OCI-LY7 (cell line): ENCODE measurements around the gene MORN1. TPM values are rescaled to one million over a fixed set of nuclear protein-coding genes. Genes with fewer than 3 reads are reported as not detected.
A peak's percentile ranks its signal among the peaks of the same experiment; 100 is the strongest.

Experiments used
- BruUV-seq: library from RNA; stranded (reverse); fragments of 400-500 nt; replicated peaks from 2 replicates; lab custom pipeline; 2021; lab: Mats Ljungman, UMichigan
- CTCF ChIA-PET: fragments of 300-600 bp; sonication (Branson Sonifier 250); formaldehyde crosslinking; loops from one replicate; lab custom pipeline; 2022; ENCODE audit warnings: antibody characterized with exemption; ENCODE audit not compliant: unreplicated experiment; lab: Charles Lee
- POLR2A ChIA-PET: fragments of 300-600 bp; sonication (Branson Sonifier 250); formaldehyde crosslinking; loops from one replicate; lab custom pipeline; 2022; ENCODE audit warnings: antibody characterized with exemption; lab: Charles Lee
- DNase-seq: peaks from one replicate; pipeline ENCODE4 v3.0.0-alpha.2; 2015; ENCODE audit warnings: low spot score
- H2AFZ ChIP-seq: fragments of 200-600 bp; sonication (generic), shearing (Covaris generic); 2 replicates; pipeline ENCODE4 v1.6.1; 2014; ENCODE audit warnings: mild to moderate bottlenecking, antibody characterized with exemption, low read length, moderate library complexity
- H3K27ac ChIP-seq: fragments of 200-600 bp; sonication (generic); 2 replicates; pipeline ENCODE4 v1.5.1; 2014; ENCODE audit warnings: mixed run types, low read depth, mild to moderate bottlenecking, moderate library complexity, low read length, inconsistent platforms; ENCODE audit not compliant: poor library complexity, severe bottlenecking
- H3K36me3 ChIP-seq: fragments of 200-600 bp; sonication (generic); 2 replicates; pipeline ENCODE4 v1.6.1; 2014; ENCODE audit warnings: mild to moderate bottlenecking, antibody characterized with exemption, low read length, moderate library complexity, mixed read lengths; ENCODE audit not compliant: insufficient read depth
- H3K4me1 ChIP-seq: fragments of 200-600 bp; sonication (generic); 2 replicates; pipeline ENCODE4 v1.5.1; 2014; ENCODE audit warnings: mild to moderate bottlenecking, low read length; ENCODE audit not compliant: insufficient read depth, poor library complexity, severe bottlenecking
- H3K4me2 ChIP-seq: fragments of 200-600 bp; sonication (generic); 2 replicates; pipeline ENCODE4 v1.6.1; 2014; ENCODE audit warnings: mild to moderate bottlenecking, low read length
- H3K4me3 ChIP-seq: fragments of 200-600 bp; sonication (generic); 2 replicates; pipeline ENCODE4 v1.5.1; 2014; ENCODE audit warnings: mild to moderate bottlenecking, low read depth, low read length; ENCODE audit not compliant: poor library complexity, severe bottlenecking
- H3K79me2 ChIP-seq: fragments of 200-600 bp; sonication (generic); 2 replicates; pipeline ENCODE4 v1.6.1; 2016; ENCODE audit warnings: low read depth, mild to moderate bottlenecking, low read length, moderate library complexity, mixed read lengths; ENCODE audit not compliant: insufficient read depth
- H3K9me2 ChIP-seq: fragments of 200-600 bp; sonication (generic); 2 replicates; pipeline ENCODE4 v1.6.1; 2016; ENCODE audit warnings: mild to moderate bottlenecking, low read length, mixed read lengths; ENCODE audit not compliant: insufficient read depth
- H3K9me3 ChIP-seq: fragments of 200-600 bp; sonication (generic); 2 replicates; pipeline ENCODE4 v1.6.1; 2014; ENCODE audit warnings: mild to moderate bottlenecking, mixed run types, low read length, mixed read lengths
- H4K20me1 ChIP-seq: fragments of 200-600 bp; sonication (generic); 2 replicates; pipeline ENCODE4 v1.6.1; 2014; ENCODE audit warnings: mild to moderate bottlenecking, antibody characterized with exemption, low read length, moderate library complexity, mixed read lengths; ENCODE audit not compliant: insufficient read depth
- EZH2phosphoT487 ChIP-seq: fragments of 200-600 bp; sonication (generic); IDR thresholded peaks from 2 replicates; pipeline ENCODE4 v1.6.1; 2018; ENCODE audit warnings: low read depth, borderline replicate concordance, mild to moderate bottlenecking, mixed run types, antibody characterized with exemption, low read length, moderate library complexity, mixed read lengths
- intact Hi-C: fragments of 100-400 bp; cut with micrococcal nuclease; formaldehyde crosslinking; loops from one replicate; pipeline ENCODE4 v1.10.0; 2022; ENCODE audit not compliant: unreplicated experiment
- total RNA-seq, 2 experiments: library from RNA; depleted of rRNA in 1 of 2; stranded (reverse); fragments of >200 nt in 1 of 2; shearing (Covaris generic) in 1 of 2; gene quantifications; 2 replicates each; pipeline ENCODE4 v1.2.3, GENCODE V29; 2014 to 2022
- TF ChIP-seq, protein P1 (sequence below): fragments of 200-600 bp; sonication (generic); conservative IDR thresholded peaks from 2 replicates; pipeline ENCODE4 v1.5.1; 2014; ENCODE audit warnings: mild to moderate bottlenecking, antibody characterized with exemption, low read length, moderate library complexity, mixed read lengths

MORN1 gene
- total RNA-seq, 2 experiments from 2014 or later, result 13.1 to 29.7 TPM

DNA sequence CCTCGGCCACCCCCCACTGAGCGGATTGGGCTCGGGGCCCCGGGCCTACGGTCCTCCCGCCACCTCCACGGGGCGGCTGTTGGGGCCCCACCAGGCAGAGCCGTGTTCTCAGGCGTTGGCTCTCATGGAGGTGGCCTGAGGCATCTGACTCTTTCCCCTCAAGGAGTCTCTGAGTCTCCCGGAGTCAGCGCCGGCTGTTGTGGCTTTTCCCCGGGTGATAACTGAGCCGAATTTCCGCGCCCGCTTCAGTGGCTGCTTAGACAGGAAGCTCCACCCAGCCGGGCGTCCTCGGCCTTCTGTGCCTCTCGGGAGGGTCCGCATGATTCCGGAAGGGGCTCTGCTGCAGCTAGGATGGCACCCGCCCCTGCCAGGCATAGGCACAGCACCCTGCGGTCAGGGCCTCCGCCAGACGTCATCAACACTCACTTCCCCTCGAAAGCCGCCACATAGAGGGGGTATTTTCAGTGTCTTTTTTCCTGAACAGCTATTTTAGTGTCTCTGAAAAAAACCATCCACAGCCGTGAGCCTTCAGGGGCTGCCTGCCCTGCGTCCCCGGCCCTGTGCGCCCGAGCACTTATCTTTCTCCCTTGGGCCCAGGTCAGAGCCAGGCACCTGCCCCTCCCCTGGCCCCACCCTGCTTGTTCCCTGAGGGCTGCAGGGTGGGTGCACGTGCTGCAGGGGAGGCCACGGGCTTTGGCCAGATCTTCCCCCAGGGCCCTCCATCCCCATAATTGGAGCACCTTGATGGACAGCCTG lies 90.3 kb downstream of the MORN1 start:
- no peaks in the 10 kb centered on the region for H3K9me3 ChIP-seq
- H4K20me1 ChIP-seq, result no peaks in the 10 kb centered on the region
- DNase-seq, result peak; percentile 90
- H2AFZ ChIP-seq, result peak overlapping the region; percentile 33; the same call in 1 of the 2 replicates
- H3K27ac ChIP-seq, result peak overlapping the region; percentile 84
- POLR2A ChIA-PET, result interaction anchor here (0.7 to 0.9 kb wide), 2 partner anchors 11 to 69 kb away, joined by 3 to 4 read pairs; no protein-coding TSS in a partner anchor
- peaks cover 26% of the 10 kb centered on the region for H3K4me1 ChIP-seq
- no peak for TF ChIP-seq EZH2phosphoT487
- TF ChIP-seq, protein P1, sequence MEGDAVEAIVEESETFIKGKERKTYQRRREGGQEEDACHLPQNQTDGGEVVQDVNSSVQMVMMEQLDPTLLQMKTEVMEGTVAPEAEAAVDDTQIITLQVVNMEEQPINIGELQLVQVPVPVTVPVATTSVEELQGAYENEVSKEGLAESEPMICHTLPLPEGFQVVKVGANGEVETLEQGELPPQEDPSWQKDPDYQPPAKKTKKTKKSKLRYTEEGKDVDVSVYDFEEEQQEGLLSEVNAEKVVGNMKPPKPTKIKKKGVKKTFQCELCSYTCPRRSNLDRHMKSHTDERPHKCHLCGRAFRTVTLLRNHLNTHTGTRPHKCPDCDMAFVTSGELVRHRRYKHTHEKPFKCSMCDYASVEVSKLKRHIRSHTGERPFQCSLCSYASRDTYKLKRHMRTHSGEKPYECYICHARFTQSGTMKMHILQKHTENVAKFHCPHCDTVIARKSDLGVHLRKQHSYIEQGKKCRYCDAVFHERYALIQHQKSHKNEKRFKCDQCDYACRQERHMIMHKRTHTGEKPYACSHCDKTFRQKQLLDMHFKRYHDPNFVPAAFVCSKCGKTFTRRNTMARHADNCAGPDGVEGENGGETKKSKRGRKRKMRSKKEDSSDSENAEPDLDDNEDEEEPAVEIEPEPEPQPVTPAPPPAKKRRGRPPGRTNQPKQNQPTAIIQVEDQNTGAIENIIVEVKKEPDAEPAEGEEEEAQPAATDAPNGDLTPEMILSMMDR, result no peak
- no TSS peak for BruUV-seq
- H3K9me2 ChIP-seq, result no peaks in the 10 kb centered on the region
- no peaks in the 10 kb centered on the region for H3K36me3 ChIP-seq
- CTCF ChIA-PET, result no interaction called here
- no peaks in the 10 kb centered on the region for H3K79me2 ChIP-seq
- H3K4me2 ChIP-seq, result peak overlapping the region; percentile 96
- intact Hi-C loops, result loop anchor here (2.0 to 5.0 kb wide), 2 partner anchors 42 to 104 kb away; no protein-coding TSS in a partner anchor
- peak overlapping the region; percentile 63 for H3K4me3 ChIP-seq

DNA sequence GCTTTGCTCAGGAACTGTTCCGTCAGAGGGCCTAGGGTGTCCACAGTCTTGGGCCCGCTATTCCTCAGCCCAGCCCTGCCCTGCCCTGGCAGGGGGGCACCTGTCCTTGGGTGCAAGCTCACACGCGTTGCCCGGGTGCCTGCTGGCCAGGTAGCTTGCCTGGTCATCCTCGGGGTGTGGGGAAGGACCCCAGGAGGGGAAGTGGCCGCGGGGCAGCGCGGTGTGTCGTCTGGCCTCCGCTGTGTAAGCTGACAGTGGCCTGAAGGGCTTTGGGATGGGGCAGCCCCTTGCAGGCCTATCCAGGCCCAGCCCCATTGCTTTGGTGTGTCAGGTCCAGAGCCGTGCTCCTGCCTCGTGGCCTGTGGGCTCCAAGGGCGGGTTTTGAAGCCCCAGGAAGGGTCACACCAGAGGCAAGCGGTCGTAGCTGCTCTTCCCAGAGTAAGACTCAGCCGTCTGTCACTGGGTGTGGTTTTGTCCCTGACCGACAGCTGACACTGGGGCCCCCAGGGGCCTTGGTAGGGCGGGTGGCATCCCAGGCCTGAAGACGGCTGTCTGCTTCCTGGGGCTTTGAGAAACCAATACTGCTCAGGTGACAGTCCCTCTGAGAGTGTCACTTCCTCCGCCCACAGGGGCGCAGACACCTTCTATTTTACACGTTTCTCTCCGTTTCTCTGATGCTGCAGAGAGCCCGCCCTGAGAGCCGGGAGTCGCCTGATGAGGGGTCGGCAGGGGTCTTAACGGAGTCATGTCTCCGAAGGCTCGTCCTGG lies 91.2 kb downstream of the MORN1 start:
- peak overlapping the region; percentile 96 for H3K4me2 ChIP-seq
- intact Hi-C loops, result loop anchor here (2.0 to 5.0 kb wide), 2 partner anchors 41 to 103 kb away; no protein-coding TSS in a partner anchor
- peaks cover 26% of the 10 kb centered on the region for H3K4me1 ChIP-seq
- H2AFZ ChIP-seq, result peak overlapping the region; percentile 33; the same call in 1 of the 2 replicates
- H3K9me2 ChIP-seq, result no peaks in the 10 kb centered on the region
- CTCF ChIA-PET, result interaction anchor here (0.5 kb wide), 1 partner anchor 167 kb away, joined by 6 read pairs; no protein-coding TSS in a partner anchor
- no TSS peak for BruUV-seq
- peak overlapping the region; percentile 84 for H3K27ac ChIP-seq
- no peaks in the 10 kb centered on the region for H3K36me3 ChIP-seq
- TF ChIP-seq, protein P1, result no peak
- POLR2A ChIA-PET, result interaction anchor here (0.6 to 0.9 kb wide), 2 partner anchors 11 to 42 kb away, joined by 4 read pairs; no protein-coding TSS in a partner anchor
- H3K79me2 ChIP-seq, result no peaks in the 10 kb centered on the region
- no peaks in the 10 kb centered on the region for H3K9me3 ChIP-seq
- H3K4me3 ChIP-seq, result peak overlapping the region; percentile 63
- no peaks in the 10 kb centered on the region for H4K20me1 ChIP-seq
- peak; percentile 84 for DNase-seq
